HG03045 (cell line): ENCODE data around the gene UBC.

ENCODE experiments used
- ATAC-seq: cut with Tn5 transposase; IDR thresholded peaks from one replicate; pipeline ENCODE4 v1.9.1; 2021; ENCODE audit warnings: mild to moderate bottlenecking, moderate library complexity; ENCODE audit not compliant: unreplicated experiment

The UBC gene

DNA sequence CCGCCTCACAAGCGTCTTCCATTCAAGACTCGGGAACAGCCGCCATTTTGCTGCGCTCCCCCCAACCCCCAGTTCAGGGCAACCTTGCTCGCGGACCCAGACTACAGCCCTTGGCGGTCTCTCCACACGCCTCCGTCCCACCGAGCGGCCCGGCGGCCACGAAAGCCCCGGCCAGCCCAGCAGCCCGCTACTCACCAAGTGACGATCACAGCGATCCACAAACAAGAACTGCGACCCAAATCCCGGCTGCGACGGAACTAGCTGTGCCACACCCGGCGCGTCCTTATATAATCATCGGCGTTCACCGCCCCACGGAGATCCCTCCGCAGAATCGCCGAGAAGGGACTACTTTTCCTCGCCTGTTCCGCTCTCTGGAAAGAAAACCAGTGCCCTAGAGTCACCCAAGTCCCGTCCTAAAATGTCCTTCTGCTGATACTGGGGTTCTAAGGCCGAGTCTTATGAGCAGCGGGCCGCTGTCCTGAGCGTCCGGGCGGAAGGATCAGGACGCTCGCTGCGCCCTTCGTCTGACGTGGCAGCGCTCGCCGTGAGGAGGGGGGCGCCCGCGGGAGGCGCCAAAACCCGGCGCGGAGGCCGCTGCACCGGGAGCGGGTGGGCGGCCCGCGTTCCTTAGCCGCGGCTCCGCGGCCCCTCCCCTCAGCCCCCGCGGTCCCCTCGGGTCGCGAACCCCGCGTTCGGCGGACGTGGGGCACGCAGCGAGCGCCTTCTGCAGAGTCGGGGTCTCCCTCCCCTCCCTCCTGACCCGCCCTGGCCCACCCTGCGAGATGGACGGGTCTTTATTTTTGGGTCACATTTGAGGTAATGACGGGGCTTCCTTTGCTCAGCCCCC, at the start of gene UBC:
Gene UBC (minus strand): TSS at position 259 of the 847 bp plus-strand sequence. CDS start 879 bp downstream, outside the sequence.
- ATAC-seq = peak; percentile 42

- ATAC-seq = no peak
Measured at GRCh38 chr12:124963211-124963610, 48.8 kb upstream of the UBC start.

DNA sequence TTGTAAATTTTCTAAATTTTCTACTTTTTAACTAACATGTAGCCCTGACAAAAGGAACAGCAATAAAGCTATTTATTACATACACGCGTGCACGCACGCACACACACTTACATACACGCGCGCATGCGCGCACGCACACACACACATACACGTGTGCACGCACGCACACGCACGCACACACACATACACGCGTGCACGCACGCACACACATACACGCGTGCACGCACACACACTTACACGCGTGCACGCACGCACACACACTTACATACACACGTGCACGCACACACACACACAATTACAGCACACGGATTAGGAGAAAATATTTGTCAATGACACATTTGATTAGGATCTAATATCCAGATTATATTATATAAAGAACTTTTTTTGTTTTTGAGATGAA, 46.6 kb upstream of the UBC start:
- ATAC-seq = no peak

GRCh38 chr12:124956571-124956970, 42.1 kb upstream of the UBC start:
- no peak for ATAC-seq

GRCh38 chr12:124954771-124955170, 40.3 kb upstream of the UBC start:
- no peak for ATAC-seq

GRCh38 chr12:124953689-124954405, 39.4 kb upstream of the UBC start:
- ATAC-seq = no peak

GRCh38 chr12:124952801-124953200, 38.4 kb upstream of the UBC start:
- no peak for ATAC-seq

GRCh38 chr12:124952295-124952694, 37.8 kb upstream of the UBC start:
- ATAC-seq = no peak

GRCh38 chr12:124949779-124950728, 35.6 kb upstream of the UBC start:
- ATAC-seq = no peak

- ATAC-seq = no peak
Measured at GRCh38 chr12:124949066-124949465, 34.6 kb upstream of the UBC start.

DNA sequence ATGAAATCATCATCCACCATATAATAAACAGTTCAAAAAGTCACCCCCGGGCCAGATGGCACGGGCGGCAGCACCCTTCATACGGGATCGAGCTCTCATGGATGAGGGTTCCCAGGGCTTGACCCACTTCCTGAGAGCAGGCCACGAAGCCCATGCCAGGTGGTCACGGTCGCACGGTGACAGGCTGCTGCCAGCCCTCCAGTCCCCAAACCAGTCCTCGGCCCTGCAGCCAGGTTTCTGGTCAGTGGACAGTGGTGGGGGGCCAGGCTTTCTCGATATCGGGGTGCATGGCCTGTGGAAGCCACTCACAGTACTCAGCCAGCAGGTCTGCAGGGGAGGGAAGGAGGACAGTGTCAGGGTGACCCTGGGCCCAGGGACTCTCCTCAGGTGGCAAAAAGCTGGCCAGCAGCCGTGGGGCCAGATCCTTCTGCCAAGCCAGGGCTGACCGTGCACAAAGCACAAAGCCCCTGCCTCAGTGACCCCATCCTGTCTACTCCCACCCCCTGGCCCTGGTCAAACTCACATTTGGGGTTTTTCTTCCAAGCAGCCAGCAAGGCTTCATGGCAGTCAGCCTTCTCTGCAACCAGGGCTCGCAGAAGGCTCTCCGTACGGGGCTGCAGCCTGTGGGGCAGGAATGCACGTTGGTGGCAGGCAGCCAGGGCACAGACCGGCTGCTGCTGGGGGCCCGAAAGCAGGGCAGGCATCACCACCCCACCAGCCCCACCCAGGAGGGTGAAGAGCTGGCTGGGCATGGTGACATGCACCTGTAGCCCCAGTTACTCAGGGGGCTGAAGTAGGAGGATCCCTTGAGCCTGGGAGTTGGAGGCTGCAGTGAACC, 33.3 kb upstream of the UBC start:
- no peak for ATAC-seq

DNA sequence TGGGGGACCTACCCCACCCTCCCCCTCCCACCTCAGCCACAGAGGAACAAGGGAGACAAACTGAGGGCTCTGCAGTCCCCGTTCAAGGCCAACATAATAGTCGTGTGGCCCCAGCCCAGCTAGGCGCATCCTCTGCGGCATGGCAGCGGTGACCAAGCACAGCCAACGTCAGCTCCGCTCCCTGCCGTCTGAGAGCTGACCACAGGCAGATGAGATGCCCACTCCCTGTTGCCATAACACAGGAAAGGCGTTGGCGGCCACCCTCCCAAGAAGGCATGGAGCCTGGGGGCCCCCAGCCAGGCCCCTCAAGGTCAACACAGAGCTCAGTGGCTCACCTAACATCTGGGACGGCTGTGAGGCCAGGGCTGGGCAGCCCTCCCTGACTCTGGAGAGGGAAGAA, 32.6 kb upstream of the UBC start:
- ATAC-seq = no peak

- no peak for ATAC-seq
Measured at GRCh38 chr12:124946447-124946793, 32.0 kb upstream of the UBC start.

GRCh38 chr12:124941170-124941527, 26.7 kb upstream of the UBC start:
- no peak for ATAC-seq

DNA sequence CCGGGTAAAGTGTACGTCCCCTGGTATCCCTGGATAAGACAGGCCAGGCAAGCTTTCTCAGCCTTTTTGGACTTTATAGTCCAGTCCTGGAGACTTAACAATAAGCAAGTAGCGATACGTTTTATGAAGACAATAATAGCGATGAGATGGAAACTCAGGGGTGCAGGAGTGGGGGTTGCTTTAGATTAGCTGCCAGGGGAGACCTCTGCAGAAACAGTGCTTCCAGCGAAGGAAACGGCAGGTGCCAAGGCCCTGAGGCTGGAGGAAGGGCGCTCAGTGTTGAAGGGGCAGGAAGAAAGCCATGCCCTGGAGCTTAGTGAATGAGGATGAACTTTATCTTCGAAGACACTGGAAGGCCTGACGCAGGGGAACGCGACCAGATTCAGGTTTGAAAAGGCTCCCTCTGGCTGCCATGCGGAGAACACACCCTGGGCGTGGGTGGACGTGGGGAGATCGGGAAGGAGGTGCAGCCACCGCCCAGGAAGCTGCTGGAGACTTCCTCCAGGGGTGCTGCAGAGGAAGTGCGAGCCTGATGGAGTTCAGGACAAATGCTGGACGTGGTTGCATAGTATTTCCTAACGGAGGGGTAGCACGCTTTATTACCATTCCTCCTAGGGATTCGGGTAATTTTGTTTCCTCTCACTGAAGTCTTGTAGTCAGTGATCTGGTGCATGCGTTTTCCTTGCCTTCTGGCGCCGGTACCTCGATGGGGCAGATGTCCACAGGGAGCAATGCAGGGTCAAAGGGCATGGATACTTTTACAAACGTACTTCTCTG, 26.1 kb upstream of the UBC start:
- ATAC-seq = peak; percentile 32

DNA sequence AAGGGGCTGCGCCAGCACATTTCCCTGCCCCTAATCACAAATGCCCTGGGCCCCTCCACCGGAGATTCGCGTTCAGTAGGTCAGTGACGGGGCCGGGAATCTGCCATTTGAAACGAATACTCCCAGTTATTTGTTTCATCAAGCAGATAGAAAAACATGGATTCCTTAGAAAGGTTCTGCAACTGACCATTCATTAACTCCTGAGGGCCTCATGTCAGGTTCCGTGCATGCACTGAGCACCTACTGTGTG, 25.6 kb upstream of the UBC start:
- ATAC-seq = no peak

DNA sequence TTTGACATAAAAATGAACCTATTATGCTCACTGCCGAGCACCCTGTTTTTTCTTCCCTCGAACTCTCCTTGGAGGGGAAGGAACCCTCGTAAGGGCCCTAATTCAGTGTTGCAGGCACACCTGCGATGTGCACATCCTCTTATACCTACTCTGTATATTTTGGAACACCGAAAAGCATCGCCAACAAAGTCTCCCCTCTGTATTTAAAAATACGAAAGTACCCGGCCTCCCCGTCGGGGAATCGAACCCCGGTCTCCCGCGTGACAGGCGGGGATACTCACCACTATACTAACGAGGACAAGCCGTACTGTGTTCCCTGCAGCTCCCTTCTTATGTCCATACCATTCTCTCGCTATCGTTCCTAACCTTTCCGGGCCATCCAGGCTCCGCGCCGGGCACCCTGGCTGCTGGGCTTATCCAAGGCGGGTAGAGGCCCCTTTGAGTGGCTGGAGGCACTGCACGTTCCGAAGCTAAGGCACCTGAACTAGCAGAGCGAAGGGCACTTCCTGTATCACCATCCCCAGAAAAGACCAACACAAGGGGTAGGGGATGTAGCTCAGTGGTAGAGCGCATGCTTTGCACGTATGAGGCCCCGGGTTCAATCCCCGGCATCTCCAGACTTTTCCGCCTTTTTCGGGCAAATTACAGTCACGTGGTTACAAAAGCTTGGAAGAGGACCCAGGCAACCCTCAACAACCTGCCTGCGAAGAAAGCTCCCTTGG, 25.1 kb upstream of the UBC start:
- ATAC-seq = peak; percentile 62

DNA sequence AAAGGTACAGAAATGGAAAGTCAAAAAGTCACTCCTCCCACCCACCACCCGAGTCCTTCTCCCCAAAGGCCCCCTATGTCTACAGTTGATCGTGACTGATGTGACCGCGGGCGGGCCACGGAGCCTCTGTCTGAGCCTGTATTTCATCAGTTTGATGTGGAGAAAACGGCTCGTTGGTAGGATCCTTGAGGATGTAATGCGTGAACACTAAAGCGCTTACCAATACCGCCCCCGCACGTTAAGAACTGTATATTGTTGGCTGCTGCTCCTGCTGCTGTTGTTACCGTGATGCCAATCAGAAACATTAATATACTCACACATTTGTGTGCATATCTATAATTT, 24.6 kb upstream of the UBC start:
- ATAC-seq = peak; percentile 34

DNA sequence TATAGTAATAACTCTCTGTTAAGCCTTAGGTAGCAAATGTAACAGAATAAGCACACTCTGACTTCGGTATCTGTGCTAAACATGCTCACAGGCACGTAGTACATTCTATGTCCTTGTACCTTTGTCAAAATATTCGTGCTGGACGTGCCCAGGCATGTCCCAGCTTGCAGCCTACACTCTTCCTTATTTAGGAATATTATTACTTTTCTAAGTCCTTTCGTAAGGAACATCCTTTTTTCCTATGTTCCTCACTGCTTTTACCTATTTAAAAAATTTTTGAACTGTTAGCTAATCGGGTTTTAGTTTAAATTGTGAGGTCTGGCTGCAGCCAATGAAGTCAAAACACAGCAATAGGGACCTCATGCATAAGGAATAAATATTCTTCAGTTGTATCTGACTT, 24.1 kb upstream of the UBC start:
- no peak for ATAC-seq
